NCI-H1092 treated with DMSO at 0.1 percent for 48 hours (cell line): Measurements from ENCODE around the gene CD6.
A peak's percentile ranks its signal among the peaks of the same experiment; 100 is the strongest.

ENCODE experiments used
- DNase-seq: peaks from one replicate; lab custom pipeline; 2025; lab: John Stamatoyannopoulos, UW

CD6 gene

GRCh38 chr11:61028135-61028729, 56.8 kb downstream of the CD6 start:
- DNase-seq: peak; percentile 53

DNA sequence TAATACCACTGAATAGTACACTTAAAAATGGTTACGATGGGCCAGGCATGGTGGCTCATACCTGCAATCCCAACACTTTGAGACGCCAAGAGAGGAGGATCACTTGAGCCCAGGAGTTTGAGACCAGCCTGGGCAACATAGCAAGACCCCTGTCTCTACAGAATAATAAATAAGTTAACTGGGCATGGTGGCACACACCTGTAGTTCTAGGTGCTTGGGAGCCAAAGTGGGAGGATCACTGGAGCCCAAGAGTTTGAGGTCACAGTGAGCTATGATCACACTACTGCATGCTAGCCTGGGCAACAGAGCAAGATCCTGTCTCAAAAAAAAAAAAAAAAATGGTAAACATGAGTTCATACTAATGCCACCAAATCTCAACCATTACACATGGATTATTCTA, 61.3 kb downstream of the CD6 start:
- DNase-seq: no peak

GRCh38 chr11:61033417-61033816, 61.9 kb downstream of the CD6 start:
- DNase-seq: no peak

- DNase-seq: no peak
Observed at GRCh38 chr11:61034111-61034510, 62.6 kb downstream of the CD6 start.

GRCh38 chr11:61034704-61035525, 63.4 kb downstream of the CD6 start:
- DNase-seq: no peak

- no peak for DNase-seq
Observed at GRCh38 chr11:61035526-61035835, 64.0 kb downstream of the CD6 start.

DNA sequence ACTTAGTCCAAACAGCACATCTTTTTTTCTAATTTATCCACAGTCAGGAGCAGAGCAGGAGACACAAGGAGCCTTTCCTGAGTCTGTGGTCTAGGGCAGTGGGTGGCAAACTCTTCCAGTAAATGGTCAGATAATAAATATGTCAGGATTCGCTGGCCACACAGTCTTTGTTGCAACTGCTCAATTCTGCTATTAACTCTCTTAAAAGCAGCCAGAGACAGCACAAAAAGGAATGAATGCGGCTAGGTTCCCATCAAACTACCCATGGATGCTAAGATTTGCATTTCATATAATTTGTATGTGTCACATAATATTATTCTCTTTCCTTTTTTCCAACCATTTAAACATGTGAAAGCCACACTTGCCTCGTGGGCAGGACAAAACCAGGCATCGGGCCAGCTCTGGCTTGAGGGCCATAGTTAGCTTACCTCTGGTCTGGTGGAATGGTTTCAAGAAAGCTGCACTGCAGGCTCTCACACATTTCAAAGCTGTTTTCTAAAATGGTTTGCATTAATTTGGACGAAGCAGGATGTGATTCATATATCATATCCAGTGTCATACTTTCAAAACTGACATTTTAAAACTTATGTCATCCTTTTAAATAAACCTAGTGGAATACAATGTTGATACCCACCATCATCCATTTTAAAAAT, 66.1 kb downstream of the CD6 start:
- DNase-seq: no peak

DNA sequence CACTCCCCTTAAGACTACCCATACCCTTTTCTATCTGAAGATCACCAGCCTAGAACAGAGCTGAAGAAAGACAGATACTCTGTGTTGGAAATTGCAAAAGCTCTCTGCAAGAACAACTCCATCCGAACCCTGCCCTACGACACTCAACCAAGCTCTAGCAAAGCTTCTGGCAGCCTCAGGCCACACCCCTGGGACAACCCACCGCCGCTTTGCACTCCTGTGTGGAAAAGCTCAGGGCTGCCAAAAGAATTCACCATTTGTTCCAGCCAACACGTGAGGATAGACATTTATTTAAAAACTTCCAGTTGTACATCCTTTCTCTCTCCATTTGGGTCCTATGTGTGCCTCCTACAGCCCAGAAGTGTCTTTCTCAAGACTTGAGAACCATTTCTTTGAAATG, 68.4 kb downstream of the CD6 start:
- DNase-seq: no peak

- DNase-seq: peak; percentile 8
Observed at GRCh38 chr11:61041755-61042518, 70.5 kb downstream of the CD6 start.

GRCh38 chr11:61042537-61042936, 71.1 kb downstream of the CD6 start:
- no peak for DNase-seq

- DNase-seq: no peak
Observed at GRCh38 chr11:61042961-61043540, 71.6 kb downstream of the CD6 start.

- no peak for DNase-seq
Observed at GRCh38 chr11:61045271-61045670, 73.8 kb downstream of the CD6 start.

- no peak for DNase-seq
Observed at GRCh38 chr11:61046833-61047232, 75.4 kb downstream of the CD6 start.

- no peak for DNase-seq
Observed at GRCh38 chr11:61048368-61049062, 77.0 kb downstream of the CD6 start.

DNA sequence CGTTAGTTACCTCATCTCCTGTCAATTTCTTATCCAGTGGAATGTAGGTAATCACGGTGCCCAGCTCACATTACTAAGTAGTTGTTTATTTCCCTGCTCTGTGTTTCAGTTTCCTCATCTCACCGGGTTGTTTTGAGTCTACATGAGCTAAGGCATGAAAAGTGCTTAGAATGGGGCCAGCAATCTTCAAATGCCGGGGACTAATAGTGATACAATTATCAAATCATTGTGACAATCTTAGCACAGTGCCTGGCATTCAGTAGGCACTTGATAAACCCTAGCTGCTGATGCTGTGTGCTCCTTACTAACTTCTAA, 77.5 kb downstream of the CD6 start:
- DNase-seq: no peak

- DNase-seq: no peak
Observed at GRCh38 chr11:61049859-61050258, 78.4 kb downstream of the CD6 start.

GRCh38 chr11:61052182-61052972, 80.9 kb downstream of the CD6 start:
- no peak for DNase-seq

DNA sequence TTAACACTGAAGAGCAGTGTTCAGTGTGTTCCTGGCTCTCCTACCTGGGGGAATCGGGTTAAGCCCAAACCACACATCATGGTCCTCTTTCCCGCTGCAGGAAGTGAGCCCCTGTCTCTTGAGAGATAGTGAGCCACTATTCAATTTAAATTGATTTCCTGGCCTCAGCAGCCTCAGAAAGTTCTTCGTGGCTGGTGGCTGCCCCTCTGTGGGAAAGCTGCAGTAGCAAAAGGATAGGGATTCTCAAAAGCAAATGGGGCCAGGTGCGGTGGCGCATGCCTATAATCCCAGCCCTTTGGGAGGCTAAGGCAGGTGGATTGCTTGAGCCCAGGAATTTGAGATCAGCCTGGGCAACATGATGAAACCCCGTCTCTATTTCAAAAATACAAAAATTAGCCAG, 81.7 kb downstream of the CD6 start:
- no peak for DNase-seq

DNA sequence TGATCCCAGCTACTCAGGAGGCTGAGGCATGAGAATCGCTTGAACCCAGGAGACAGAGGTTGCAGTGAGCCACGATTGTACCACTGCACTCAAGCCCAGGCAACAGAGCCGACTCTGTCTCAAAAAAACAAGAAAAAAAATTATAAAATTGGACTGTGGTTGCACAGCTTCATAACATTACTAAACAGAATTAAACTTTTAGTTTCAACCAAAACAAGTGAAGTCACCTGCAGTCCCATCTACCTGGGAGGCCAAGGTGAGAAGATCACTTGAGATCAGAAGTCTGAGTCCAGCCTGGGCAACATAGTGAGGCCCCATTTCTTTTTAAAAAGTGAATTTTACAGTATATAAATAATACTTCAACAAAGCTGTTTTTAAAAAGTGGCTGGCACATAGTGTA, 83.0 kb downstream of the CD6 start:
- no peak for DNase-seq

GRCh38 chr11:61054927-61055562, 83.6 kb downstream of the CD6 start:
- no peak for DNase-seq

DNA sequence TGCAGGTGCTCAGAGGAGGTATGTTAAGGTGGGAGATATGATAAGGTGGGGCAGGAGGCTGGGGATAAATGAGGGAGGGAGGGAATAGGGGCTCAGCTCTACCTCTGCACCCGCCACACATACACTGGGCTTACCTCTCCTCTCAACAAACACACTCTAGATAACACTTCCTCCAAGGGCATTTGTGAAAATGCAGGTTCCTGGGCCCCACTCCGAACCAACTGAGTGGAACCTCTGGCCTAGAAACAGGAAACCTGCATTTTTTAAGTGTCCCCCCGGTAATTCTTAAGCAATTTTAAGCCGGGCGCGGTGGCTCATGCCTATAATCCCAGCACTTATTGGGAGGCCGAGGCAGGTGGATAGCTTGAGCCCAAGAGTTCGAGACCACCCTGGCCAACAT, 84.3 kb downstream of the CD6 start:
- DNase-seq: no peak
